HepG2 (cell line): Measurements from ENCODE around the gene KCNE4. TPM values are rescaled to one million over a fixed set of nuclear protein-coding genes. Genes with fewer than 3 reads are reported as not detected.

Source experiments
- ATAC-seq: fragments of 200-7000 bp; cut with Tn5 transposase; 3 replicates; pipeline ENCODE4 v1.9.1; 2020; ENCODE audit warnings: mild to moderate bottlenecking, moderate library complexity
- BruUV-seq: library from RNA; stranded (reverse); fragments of 400-500 nt; replicated peaks from 2 replicates; lab custom pipeline; 2021; lab: Mats Ljungman, UMichigan
- CTCF ChIA-PET: fragments of 300-600 bp; formaldehyde crosslinking; extraction: SDS; loops from one replicate; lab custom pipeline; 2021; ENCODE audit warnings: low total read pairs, inconsistent platforms, low intra/inter-chr PET ratio; lab: Yijun Ruan, JAX
- POLR2A ChIA-PET: fragments of 350-600 bp; sonication (Branson Sonifier 250); formaldehyde crosslinking; loops from one replicate; lab custom pipeline; 2020; ENCODE audit warnings: antibody characterized with exemption, inconsistent platforms; lab: Yijun Ruan, JAX
- DNase-seq: peaks from one replicate; pipeline ENCODE4 v3.0.0-alpha.2; 2015; ENCODE audit warnings: low spot score
- FAIRE-seq: peaks from 3 replicates; lab custom pipeline; 2011; peaks lifted over from hg19 to GRCh38; lab: Jason Lieb, UNC
- H2AFZ ChIP-seq: one replicate; pipeline ENCODE4 v1.6.1; 2011; ENCODE audit warnings: low read length, inconsistent platforms
- H3K27ac ChIP-seq: fragments of 300-600 bp; 3 replicates; pipeline ENCODE4 v1.8.0; 2011; ENCODE audit warnings: mixed run types, mild to moderate bottlenecking, mixed read lengths, low read length, inconsistent platforms; ENCODE audit not compliant: insufficient read depth; ENCODE audit errors: extremely low read length
- H3K27me3 ChIP-seq, 2 experiments: fragments of 200-600 bp in 1 of 2; 2 replicates in 1 of 2; 3 replicates in 1 of 2; pipeline versions ENCODE4 v1.6.0 to v1.8.0; 2011; ENCODE audit warnings: low read length in 2 of 2, mild to moderate bottlenecking in 2 of 2, moderate library complexity in 2 of 2, inconsistent platforms in 1 of 2; ENCODE audit not compliant: insufficient read depth in 2 of 2, control insufficient read depth in 1 of 2
- H3K36me3 ChIP-seq, 2 experiments: fragments of 200-600 bp in 1 of 2; replicated peaks in 1 of 2; 2 replicates in 1 of 2; 3 replicates in 1 of 2; pipeline versions ENCODE4 v1.5.1 to v1.8.0; 2011; ENCODE audit warnings: low read length in 2 of 2, inconsistent platforms in 1 of 2; ENCODE audit not compliant: insufficient read depth in 2 of 2, control insufficient read depth in 1 of 2
- H3K4me1 ChIP-seq: 2 replicates; pipeline ENCODE4 v1.5.1; 2012; ENCODE audit warnings: low read length, inconsistent platforms; ENCODE audit not compliant: insufficient read depth
- H3K4me2 ChIP-seq: 2 replicates; pipeline ENCODE4 v1.6.0; 2011; ENCODE audit warnings: low read depth, low read length, inconsistent platforms
- H3K4me3 ChIP-seq, 3 experiments: fragments of 200-600 bp in 1 of 3; sonication (generic), shearing (Covaris generic) in 1 of 3; replicated peaks in 1 of 3; 2 replicates each; pipeline ENCODE4 v1.5.1; 2011 to 2016; ENCODE audit warnings: low read length in 3 of 3, inconsistent platforms in 2 of 3, low read depth in 2 of 3, mild to moderate bottlenecking in 2 of 3, control low read depth in 1 of 3, mixed read lengths in 1 of 3; ENCODE audit not compliant: insufficient read depth in 1 of 3
- H3K79me2 ChIP-seq: one replicate; pipeline ENCODE4 v1.6.1; 2011; ENCODE audit warnings: low read length, inconsistent platforms; ENCODE audit not compliant: insufficient read depth
- H3K9ac ChIP-seq: 2 replicates; pipeline ENCODE4 v1.6.0; 2011; ENCODE audit warnings: mild to moderate bottlenecking, low read depth, low read length, inconsistent platforms; ENCODE audit not compliant: insufficient read depth
- H3K9me3 ChIP-seq: 2 replicates; pipeline ENCODE4 v1.5.1; 2012; ENCODE audit warnings: mild to moderate bottlenecking, low read length
- H4K20me1 ChIP-seq: 2 replicates; pipeline ENCODE4 v1.6.0; 2011; ENCODE audit warnings: inconsistent platforms, mild to moderate bottlenecking, low read length, moderate library complexity; ENCODE audit not compliant: insufficient read depth
- ARID5B ChIP-seq: IDR thresholded peaks from 2 replicates; pipeline ENCODE4 v1.4.0; 2020; ENCODE audit warnings: mild to moderate bottlenecking, missing genetic modification reagents
- ARNT ChIP-seq: fragments of 450-650 bp; IDR thresholded peaks from 2 replicates; pipeline ENCODE4 v1.6.1; 2017
- ATAD3A ChIP-seq: sonication (generic); formaldehyde crosslinking; IDR thresholded peaks from 2 replicates; pipeline ENCODE4 v1.4.0; 2020; ENCODE audit warnings: missing genetic modification reagents
- FOSL2 ChIP-seq: sonication (generic); formaldehyde crosslinking; IDR thresholded peaks from 2 replicates; pipeline ENCODE4 v1.4.0; 2020; ENCODE audit warnings: missing genetic modification reagents
- MAFF ChIP-seq: IDR thresholded peaks from 2 replicates; pipeline ENCODE4 v1.6.1; 2011; ENCODE audit warnings: low read depth, low read length, improper control_type of control experiment
- PTBP1 ChIP-seq: fragments of 200-400 bp; formaldehyde crosslinking; IDR thresholded peaks from 2 replicates; pipeline ENCODE4 v1.6.1; 2018; ENCODE audit warnings: low read length, low read depth; ENCODE audit not compliant: poor library complexity, severe bottlenecking
- SALL1 ChIP-seq: sonication (generic); formaldehyde crosslinking; IDR thresholded peaks from 2 replicates; pipeline ENCODE4 v1.8.0; 2022; ENCODE audit warnings: mild to moderate bottlenecking, missing genetic modification reagents
- SNRNP70 ChIP-seq: fragments of 200-400 bp; formaldehyde crosslinking; IDR thresholded peaks from 2 replicates; pipeline ENCODE4 v1.6.1; 2017; ENCODE audit warnings: mild to moderate bottlenecking, low read depth, low read length, moderate library complexity
- SOX13 ChIP-seq, 3 experiments: fragments of 450-650 bp in 1 of 3; sonication (generic) in 1 of 3; formaldehyde crosslinking in 1 of 3; IDR thresholded peaks in 2 of 3; conservative IDR thresholded peaks in 1 of 3; 2 replicates each; pipeline versions ENCODE4 v1.5.0 to v1.6.1; 2016 to 2020; ENCODE audit warnings: antibody characterized with exemption in 1 of 3, mild to moderate bottlenecking in 1 of 3, missing compliant biosample characterization in 1 of 3, missing genetic modification reagents in 1 of 3, moderate library complexity in 1 of 3
- ZBTB34 ChIP-seq: sonication (generic); formaldehyde crosslinking; IDR thresholded peaks from 2 replicates; pipeline ENCODE4 v1.8.0; 2022; ENCODE audit warnings: mild to moderate bottlenecking, missing genetic modification reagents
- ZBTB8A ChIP-seq: sonication (generic); formaldehyde crosslinking; IDR thresholded peaks from 2 replicates; pipeline ENCODE4 v1.4.0; 2020; ENCODE audit warnings: mild to moderate bottlenecking, low read depth, missing genetic modification reagents, borderline replicate concordance
- ZFP36 ChIP-seq: fragments of 150-350 bp; IDR thresholded peaks from 2 replicates; pipeline ENCODE4 v1.6.1; 2018; ENCODE audit warnings: borderline replicate concordance, low read length, low read depth; ENCODE audit not compliant: partially characterized antibody
- ZFYVE20 ChIP-seq: sonication (generic); formaldehyde crosslinking; IDR thresholded peaks from 2 replicates; pipeline ENCODE4 v1.8.0; 2023; ENCODE audit warnings: low read depth, mild to moderate bottlenecking, moderate library complexity, missing genetic modification reagents, borderline replicate concordance
- ZMYM3 ChIP-seq: sonication (generic); formaldehyde crosslinking; IDR thresholded peaks from 2 replicates; pipeline ENCODE4 v1.5.1; 2020; ENCODE audit warnings: mild to moderate bottlenecking, missing genetic modification reagents
- ZNF317 ChIP-seq: sonication (generic); formaldehyde crosslinking; IDR thresholded peaks from 2 replicates; pipeline ENCODE4 v1.5.0; 2020; ENCODE audit warnings: mild to moderate bottlenecking, missing genetic modification reagents
- ZNF670 ChIP-seq: sonication (generic); formaldehyde crosslinking; IDR thresholded peaks from 2 replicates; pipeline ENCODE4 v1.8.0; 2022; ENCODE audit warnings: mild to moderate bottlenecking, missing genetic modification reagents, borderline replicate concordance
- ZNF713 ChIP-seq: sonication (generic); formaldehyde crosslinking; IDR thresholded peaks from 2 replicates; pipeline ENCODE4 v1.4.0; 2020; ENCODE audit warnings: mild to moderate bottlenecking, missing genetic modification reagents
- ZNF720 ChIP-seq: sonication (generic); formaldehyde crosslinking; IDR thresholded peaks from 2 replicates; pipeline ENCODE4 v1.4.0; 2020; ENCODE audit warnings: missing genetic modification reagents
- WGBS: methylation state at CpG from one replicate; pipeline ENCODE4 v1.1.6; 2017; ENCODE audit warnings: low lambda C conversion rate; 5-methylcytosine and 5-hydroxymethylcytosine counted together
- in situ Hi-C: cut with HindIII; loops from 2 replicates; pipeline ENCODE4 v1.10.0; 2017; ENCODE audit warnings: low pct_unique_long_range_greater_than_20kb; ENCODE audit not compliant: extremely low pct_ligation_motif_present
- intact Hi-C: fragments of 100-400 bp; cut with micrococcal nuclease; formaldehyde crosslinking; loops from one replicate; pipeline ENCODE4 v1.10.0; 2022; ENCODE audit not compliant: unreplicated experiment
- polyA plus RNA-seq, 8 experiments: library from polyadenylated mRNA; depleted of rRNA in 3 of 8; stranded (reverse) in 7 of 8; unstranded in 1 of 8; fragments of >200 nt; fragmentation: Illumina TruSeq in 4 of 8; extraction: Trizol in 4 of 8; gene quantifications; 2 replicates each; pipeline versions ENCODE4 v1.2.1 to v1.2.3, GENCODE V29; 2011 to 2016; ENCODE audit warnings: low read depth in 4 of 8, missing spikeins in 1 of 8, mixed read lengths in 1 of 8; ENCODE audit not compliant: insufficient read depth in 1 of 8
- total RNA-seq, 5 experiments: library from RNA; depleted of rRNA; stranded (reverse); fragments of >200 nt; fragmentation: Illumina TruSeq; extraction: Trizol; gene quantifications; 2 replicates each; pipeline ENCODE4 v1.2.3, GENCODE V29; 2016; ENCODE audit warnings: low read depth in 1 of 5
- TF ChIP-seq, protein P1 (sequence below): IDR thresholded peaks from 2 replicates; pipeline ENCODE4 v1.6.1; 2016; ENCODE audit warnings: low read depth, borderline replicate concordance

KCNE4 gene
- total and polyA plus RNA-seq, 2 of the 13 experiments (the other 11 are each of a cell fraction or from before 2014, with no cell fraction given), result not detected

DNA sequence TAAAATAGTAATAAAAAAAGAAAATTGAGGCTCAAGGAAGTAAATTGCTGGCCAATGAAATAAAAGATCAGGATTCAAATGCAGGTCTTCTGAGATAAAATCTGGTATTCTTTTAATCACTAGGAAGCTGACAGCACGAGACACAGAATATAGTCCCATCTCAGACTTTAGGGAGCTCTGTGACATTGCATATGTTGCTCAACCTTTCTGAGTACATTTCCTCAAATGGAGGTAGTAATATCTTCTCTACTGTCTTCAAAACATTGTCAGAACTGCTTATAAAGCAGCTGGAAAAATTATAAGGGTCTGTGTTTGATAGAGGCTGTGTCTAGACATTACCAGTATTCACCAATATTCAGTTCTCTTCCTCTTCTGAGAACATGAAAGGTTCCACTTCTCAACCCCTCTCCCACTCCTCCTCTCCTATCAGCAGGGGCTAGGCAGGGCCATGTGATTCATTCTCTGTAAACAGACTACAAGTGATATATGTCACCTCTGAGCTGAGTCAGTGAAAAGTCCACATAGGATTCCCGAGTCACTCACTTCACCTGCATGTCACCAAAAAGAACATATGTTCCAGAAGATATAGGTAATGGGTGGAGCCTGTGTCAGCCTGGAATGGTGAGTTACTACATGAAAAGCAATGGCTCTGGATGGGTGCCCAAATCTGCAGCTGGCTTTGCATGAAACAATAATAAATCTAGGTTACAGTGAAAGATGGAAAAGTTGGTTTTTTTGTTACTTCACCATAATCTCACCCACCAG lies 7.1 kb downstream of the KCNE4 start:
- no TSS peak for BruUV-seq
- FAIRE-seq (no peak), ATAC-seq (peak; percentile 79), DNase-seq (peak; percentile 27)
- ChIA-PET CTCF (no interaction called here), POLR2A (no interaction called here)
- Histone ChIP-seq H3K4me3 (no peak overlapping the region), H3K27ac (no peak overlapping the region), H3K27me3 (peaks cover 0 to 4% of the 10 kb centered on the region in 2 experiments; a peak in 2 of 5 replicates), H3K36me3 (no peaks in the 10 kb centered on the region), H2AFZ (no peak overlapping the region), H3K4me2 (no peak overlapping the region), H3K9me3 (no peaks in the 10 kb centered on the region), H3K9ac (no peak overlapping the region), H3K79me2 (no peaks in the 10 kb centered on the region), H4K20me1 (no peaks in the 10 kb centered on the region), H3K4me1 (no peaks in the 10 kb centered on the region)
- 0% methylated on average over 2 of the region's 2 CpGs for WGBS
- in situ Hi-C loops (no loop called here), intact Hi-C loops (no loop called here)
- TF ChIP-seq SALL1 (CRISPR knock-in tag) (no peak), ZBTB8A (CRISPR knock-in tag) (no peak), ARNT (no peak), SNRNP70 (no peak), ZNF317 (CRISPR knock-in tag) (peak; percentile 59), ZNF713 (CRISPR knock-in tag) (no peak), SOX13 (IDR thresholded peaks at IDR 0.05) (no peak), SOX13 (CRISPR knock-in tag; conservative IDR thresholded peaks at IDR 0.05 in 1 of 2, IDR thresholded peaks at IDR 0.05 in 1 of 2) (no peak), FOSL2 (peak; percentile 85), PTBP1 (no peak), ZFYVE20 (no peak), ARID5B (CRISPR knock-in tag) (0 out of 2 replicates have a peak, but pooled peaks have one; percentile 17), ZNF720 (CRISPR knock-in tag) (no peak), ZMYM3 (CRISPR knock-in tag) (no peak), MAFF (peak; percentile 55; the same call in 1 of the 2 replicates), ZFP36 (no peak), ZNF670 (CRISPR knock-in tag) (no peak), ZBTB34 (CRISPR knock-in tag) (no peak), ATAD3A (no peak)
- TF ChIP-seq, protein P1, sequence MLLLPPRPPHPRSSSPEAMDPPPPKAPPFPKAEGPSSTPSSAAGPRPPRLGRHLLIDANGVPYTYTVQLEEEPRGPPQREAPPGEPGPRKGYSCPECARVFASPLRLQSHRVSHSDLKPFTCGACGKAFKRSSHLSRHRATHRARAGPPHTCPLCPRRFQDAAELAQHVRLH (CRISPR knock-in tag), result no peak
